ENCODE results near the gene DOCK11.

- TF ChIP-seq CTCF (conservative IDR thresholded peaks at IDR 0.05; ENCODE audit: low read depth, low read length), result no peak
- TF ChIP-seq EZH2 (IDR thresholded peaks at IDR 0.05; ENCODE audit: low read length, unreplicated experiment), result no peak
- TF ChIP-seq EZH2phosphoT487 (IDR thresholded peaks at IDR 0.05; ENCODE audit: borderline replicate concordance, low read length), result no peak
Observed at GRCh38 chrX:118633530-118633929, 137.9 kb downstream of the DOCK11 start.
